Nephron progenitor cell (in vitro differentiated cells): ENCODE data around the gene ZMPSTE24.

ENCODE experiments used
- DNase-seq: peaks from one replicate; pipeline ENCODE4 v3.0.0; 2021
- H3K27ac Mint-ChIP-seq: 2 replicates; pipeline ENCODE4 v1.8.0; 2021; ENCODE audit warnings: mild to moderate bottlenecking, moderate library complexity, mixed read lengths
- H3K27me3 Mint-ChIP-seq: 2 replicates; pipeline ENCODE4 v1.8.0; 2021; ENCODE audit warnings: mild to moderate bottlenecking, low read depth, mixed read lengths; ENCODE audit not compliant: poor library complexity
- H3K36me3 Mint-ChIP-seq: 2 replicates; pipeline ENCODE4 v1.8.0; 2021; ENCODE audit warnings: low read depth, mixed read lengths
- H3K4me1 Mint-ChIP-seq: 2 replicates; pipeline ENCODE4 v1.8.0; 2021; ENCODE audit warnings: mixed read lengths
- H3K4me3 Mint-ChIP-seq: 2 replicates; pipeline ENCODE4 v1.8.0; 2021; ENCODE audit warnings: mild to moderate bottlenecking, moderate library complexity, mixed read lengths
- H3K9me3 Mint-ChIP-seq: 2 replicates; pipeline ENCODE4 v1.8.0; 2021; ENCODE audit warnings: mild to moderate bottlenecking, moderate library complexity, mixed read lengths
- TF ChIP-seq, protein P1 (sequence below): fragments of 200-600 bp; sonication (generic); IDR thresholded peaks from 2 replicates; pipeline ENCODE4 v1.5.0; 2021; ENCODE audit warnings: antibody characterized with exemption

The ZMPSTE24 gene

DNA sequence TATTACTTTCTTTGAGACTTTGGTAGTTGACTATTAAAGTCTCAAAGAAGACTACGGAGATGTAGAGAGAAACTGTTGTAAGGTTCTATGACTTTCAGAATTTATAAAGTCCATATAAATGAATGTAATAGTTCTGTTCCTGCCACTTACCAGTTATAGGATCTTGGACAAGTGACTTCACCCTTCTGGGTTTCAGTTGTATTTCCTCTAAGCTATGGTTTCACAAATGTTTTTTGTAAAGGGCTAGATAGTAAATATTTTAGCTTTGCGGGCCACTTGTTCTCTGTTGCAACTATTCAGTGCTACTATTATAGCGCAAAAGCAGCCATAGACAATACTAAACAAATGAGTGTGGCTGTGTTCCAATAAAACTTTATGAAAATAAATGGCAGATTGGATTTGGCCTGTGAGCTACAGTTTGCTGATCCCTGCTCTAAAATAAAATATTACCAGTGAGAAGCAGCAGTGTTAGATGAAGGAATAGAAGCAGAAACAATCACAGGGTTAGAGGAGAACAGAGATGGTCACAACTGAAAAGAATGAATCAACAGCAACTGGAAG lies 14.7 kb downstream of the ZMPSTE24 start:
- no peak overlapping the region for H3K4me3 Mint-ChIP-seq
- no peaks in the 10 kb centered on the region for H3K4me1 Mint-ChIP-seq
- H3K27ac Mint-ChIP-seq = no peak overlapping the region
- H3K27me3 Mint-ChIP-seq = no peaks in the 10 kb centered on the region
- no peaks in the 10 kb centered on the region for H3K9me3 Mint-ChIP-seq
- TF ChIP-seq, protein P1, sequence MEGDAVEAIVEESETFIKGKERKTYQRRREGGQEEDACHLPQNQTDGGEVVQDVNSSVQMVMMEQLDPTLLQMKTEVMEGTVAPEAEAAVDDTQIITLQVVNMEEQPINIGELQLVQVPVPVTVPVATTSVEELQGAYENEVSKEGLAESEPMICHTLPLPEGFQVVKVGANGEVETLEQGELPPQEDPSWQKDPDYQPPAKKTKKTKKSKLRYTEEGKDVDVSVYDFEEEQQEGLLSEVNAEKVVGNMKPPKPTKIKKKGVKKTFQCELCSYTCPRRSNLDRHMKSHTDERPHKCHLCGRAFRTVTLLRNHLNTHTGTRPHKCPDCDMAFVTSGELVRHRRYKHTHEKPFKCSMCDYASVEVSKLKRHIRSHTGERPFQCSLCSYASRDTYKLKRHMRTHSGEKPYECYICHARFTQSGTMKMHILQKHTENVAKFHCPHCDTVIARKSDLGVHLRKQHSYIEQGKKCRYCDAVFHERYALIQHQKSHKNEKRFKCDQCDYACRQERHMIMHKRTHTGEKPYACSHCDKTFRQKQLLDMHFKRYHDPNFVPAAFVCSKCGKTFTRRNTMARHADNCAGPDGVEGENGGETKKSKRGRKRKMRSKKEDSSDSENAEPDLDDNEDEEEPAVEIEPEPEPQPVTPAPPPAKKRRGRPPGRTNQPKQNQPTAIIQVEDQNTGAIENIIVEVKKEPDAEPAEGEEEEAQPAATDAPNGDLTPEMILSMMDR = no peak
- peaks cover 72% of the 10 kb centered on the region for H3K36me3 Mint-ChIP-seq
- DNase-seq = no peak

DNA sequence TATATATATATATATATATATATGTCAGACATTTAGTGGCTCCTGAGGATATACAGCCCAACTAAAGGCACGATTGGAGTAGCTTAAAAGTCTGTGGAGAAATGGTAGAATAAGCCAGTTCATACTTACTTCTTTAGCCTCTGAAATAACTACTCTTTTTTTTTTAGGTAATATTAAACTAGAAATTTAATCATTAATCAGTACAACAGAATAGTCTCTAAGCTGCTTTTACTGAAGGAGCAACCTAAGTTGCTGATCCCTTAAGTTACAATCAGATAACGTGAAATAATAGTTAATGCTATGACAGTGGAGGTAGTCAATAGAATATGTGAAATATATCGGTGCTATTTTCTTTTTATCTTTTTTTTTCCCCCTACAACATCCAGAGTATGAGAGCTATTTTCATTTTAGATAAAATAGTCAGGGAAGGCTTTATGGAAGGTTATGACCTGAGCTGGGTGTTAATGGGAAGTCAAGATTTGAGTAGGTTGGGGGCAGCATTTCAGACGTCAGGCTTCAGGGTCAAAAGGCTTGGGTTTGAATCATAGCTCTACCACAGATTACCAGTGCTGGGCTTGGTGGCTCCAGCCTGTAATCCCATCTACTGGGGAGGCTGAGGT lies 15.6 kb downstream of the ZMPSTE24 start:
- H3K27me3 Mint-ChIP-seq = no peaks in the 10 kb centered on the region
- DNase-seq = no peak
- peaks cover 65% of the 10 kb centered on the region for H3K36me3 Mint-ChIP-seq
- no peaks in the 10 kb centered on the region for H3K4me1 Mint-ChIP-seq
- TF ChIP-seq, protein P1 = no peak
- no peak overlapping the region for H3K27ac Mint-ChIP-seq
- no peak overlapping the region for H3K4me3 Mint-ChIP-seq
- no peaks in the 10 kb centered on the region for H3K9me3 Mint-ChIP-seq

DNA sequence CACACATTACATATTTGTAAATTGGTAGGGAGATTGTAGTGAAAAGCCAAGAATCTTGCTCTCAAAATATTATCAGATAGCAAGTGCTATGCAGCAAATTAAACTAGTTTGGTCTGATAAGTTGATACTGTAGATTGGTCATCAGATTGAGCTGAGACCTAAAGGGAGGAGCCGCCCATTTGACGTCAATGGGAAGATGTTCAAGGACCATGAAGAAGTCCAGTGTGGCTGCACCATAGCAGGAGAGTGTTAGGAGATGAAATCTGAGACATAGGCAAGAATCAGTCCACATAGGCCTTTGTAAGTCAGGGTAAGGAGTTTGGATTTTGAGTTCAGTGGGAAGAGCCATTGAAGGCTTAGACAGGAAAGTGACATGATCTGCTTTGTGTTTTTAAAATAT lies 16.3 kb downstream of the ZMPSTE24 start:
- H3K27ac Mint-ChIP-seq = no peak overlapping the region
- no peaks in the 10 kb centered on the region for H3K4me1 Mint-ChIP-seq
- H3K27me3 Mint-ChIP-seq = no peaks in the 10 kb centered on the region
- TF ChIP-seq, protein P1 = no peak
- peaks cover 72% of the 10 kb centered on the region for H3K36me3 Mint-ChIP-seq
- H3K9me3 Mint-ChIP-seq = no peaks in the 10 kb centered on the region
- DNase-seq = no peak
- H3K4me3 Mint-ChIP-seq = no peak overlapping the region

DNA sequence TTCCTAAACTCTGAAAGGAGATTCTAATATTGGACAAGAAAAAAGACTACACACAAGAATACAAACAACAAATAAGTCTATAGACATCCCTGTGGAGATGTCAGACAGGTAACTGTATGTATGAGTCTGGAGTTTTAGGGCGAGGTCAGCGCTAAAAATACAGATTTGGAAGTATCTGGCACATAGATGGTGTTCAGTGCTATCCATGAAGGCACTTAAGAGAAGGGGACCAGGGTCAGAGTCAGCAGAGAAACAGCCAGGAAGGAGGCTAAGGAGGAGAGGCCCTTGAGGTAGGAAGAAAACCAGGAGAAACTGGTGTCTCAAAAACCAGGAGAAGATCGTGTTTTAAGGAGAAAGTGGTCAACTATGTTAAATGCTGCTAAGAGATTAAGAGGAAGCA lies 18.1 kb downstream of the ZMPSTE24 start:
- no peak overlapping the region for H3K4me3 Mint-ChIP-seq
- TF ChIP-seq, protein P1 = no peak

DNA sequence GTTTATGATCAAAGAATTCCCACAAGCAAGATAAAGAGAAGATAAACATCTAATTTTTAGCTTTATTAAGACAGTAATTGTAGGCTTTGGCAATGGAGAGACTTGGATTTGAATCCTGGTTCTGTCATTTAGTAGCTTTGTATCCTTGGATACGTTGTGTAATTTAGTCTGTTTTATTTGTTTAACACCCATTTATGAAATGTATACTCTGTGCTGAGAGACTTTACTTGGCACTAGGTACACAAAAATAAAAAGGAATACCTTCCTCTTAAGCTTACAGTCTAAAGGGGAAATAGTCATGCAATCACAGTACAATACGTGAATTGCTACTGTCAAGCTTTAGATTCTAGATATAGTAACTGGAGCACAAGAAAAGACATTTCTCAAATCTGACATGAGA lies 23.8 kb downstream of the ZMPSTE24 start:
- no peak for DNase-seq
- Mint-ChIP-seq H3K4me1 (no peaks in the 10 kb centered on the region), H3K36me3 (peaks cover 58% of the 10 kb centered on the region), H3K9me3 (no peaks in the 10 kb centered on the region), H3K4me3 (no peak overlapping the region), H3K27ac (no peak overlapping the region), H3K27me3 (no peaks in the 10 kb centered on the region)
- TF ChIP-seq, protein P1 = no peak

More for the DNA sequence above, 18.1 kb downstream of the ZMPSTE24 start:
- H3K27me3 Mint-ChIP-seq = no peaks in the 10 kb centered on the region
- no peaks in the 10 kb centered on the region for H3K4me1 Mint-ChIP-seq
- H3K9me3 Mint-ChIP-seq = no peaks in the 10 kb centered on the region
- no peak for DNase-seq
- H3K27ac Mint-ChIP-seq = peak overlapping the region; percentile 2
- peaks cover 69% of the 10 kb centered on the region for H3K36me3 Mint-ChIP-seq

DNA sequence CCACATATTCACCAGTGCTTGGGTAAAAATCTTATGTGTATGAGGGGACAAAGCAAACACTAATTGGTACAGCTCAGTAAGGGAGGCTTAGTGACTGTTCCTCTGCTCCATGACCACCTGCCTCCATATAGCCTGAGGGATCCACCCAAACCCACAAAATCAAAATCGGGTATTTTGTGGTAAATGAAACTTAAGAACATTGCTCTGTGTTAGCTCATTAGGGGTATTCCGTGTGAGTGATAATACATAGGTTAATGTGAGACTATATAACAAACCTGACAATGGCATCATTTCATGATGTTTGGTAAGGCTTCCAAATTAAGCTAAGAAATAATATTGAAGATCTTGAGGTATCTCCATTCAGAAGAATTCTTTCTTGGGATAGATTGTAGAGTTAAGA lies 33.3 kb downstream of the ZMPSTE24 start:
- Mint-ChIP-seq H3K9me3 (no peaks in the 10 kb centered on the region), H3K4me1 (peaks cover 5% of the 10 kb centered on the region), H3K36me3 (peaks cover 51% of the 10 kb centered on the region), H3K27ac (no peak overlapping the region), H3K27me3 (no peaks in the 10 kb centered on the region), H3K4me3 (no peak overlapping the region)
- DNase-seq = no peak
- TF ChIP-seq, protein P1 = no peak
